Measurements from ENCODE around the gene EPHA6.

DNA sequence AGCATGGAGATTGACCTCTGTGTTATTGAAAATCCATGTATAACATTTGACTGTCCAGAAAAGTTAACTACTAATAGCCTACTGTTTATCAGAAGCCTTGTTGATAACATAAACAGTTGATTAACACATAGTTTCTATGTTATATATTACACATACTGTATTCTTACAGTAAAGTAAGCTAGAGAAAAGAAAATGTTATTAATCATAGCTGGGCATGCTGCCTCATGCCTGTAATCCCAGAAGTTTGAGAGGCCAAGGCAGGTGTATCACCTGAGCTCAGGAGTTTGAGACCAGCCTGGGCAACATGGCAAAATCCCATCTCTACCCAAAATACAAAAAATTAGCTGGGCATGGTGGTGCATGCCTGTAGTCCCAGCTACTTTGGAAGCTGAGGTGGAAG lies 163.3 kb downstream of the EPHA6 start:
- no peak for TF ChIP-seq POLR2AphosphoS5 (IDR thresholded peaks at IDR 0.05)
- TF ChIP-seq, protein P1, sequence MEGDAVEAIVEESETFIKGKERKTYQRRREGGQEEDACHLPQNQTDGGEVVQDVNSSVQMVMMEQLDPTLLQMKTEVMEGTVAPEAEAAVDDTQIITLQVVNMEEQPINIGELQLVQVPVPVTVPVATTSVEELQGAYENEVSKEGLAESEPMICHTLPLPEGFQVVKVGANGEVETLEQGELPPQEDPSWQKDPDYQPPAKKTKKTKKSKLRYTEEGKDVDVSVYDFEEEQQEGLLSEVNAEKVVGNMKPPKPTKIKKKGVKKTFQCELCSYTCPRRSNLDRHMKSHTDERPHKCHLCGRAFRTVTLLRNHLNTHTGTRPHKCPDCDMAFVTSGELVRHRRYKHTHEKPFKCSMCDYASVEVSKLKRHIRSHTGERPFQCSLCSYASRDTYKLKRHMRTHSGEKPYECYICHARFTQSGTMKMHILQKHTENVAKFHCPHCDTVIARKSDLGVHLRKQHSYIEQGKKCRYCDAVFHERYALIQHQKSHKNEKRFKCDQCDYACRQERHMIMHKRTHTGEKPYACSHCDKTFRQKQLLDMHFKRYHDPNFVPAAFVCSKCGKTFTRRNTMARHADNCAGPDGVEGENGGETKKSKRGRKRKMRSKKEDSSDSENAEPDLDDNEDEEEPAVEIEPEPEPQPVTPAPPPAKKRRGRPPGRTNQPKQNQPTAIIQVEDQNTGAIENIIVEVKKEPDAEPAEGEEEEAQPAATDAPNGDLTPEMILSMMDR (IDR thresholded peaks at IDR 0.05) = no peak
